ENCODE data around the gene COPS4.
"Not testable (repeated sequence)": the region's sequence is repeated elsewhere in the genome, so short reads cannot be mapped to it uniquely, and the experiment has no call there.

DNA sequence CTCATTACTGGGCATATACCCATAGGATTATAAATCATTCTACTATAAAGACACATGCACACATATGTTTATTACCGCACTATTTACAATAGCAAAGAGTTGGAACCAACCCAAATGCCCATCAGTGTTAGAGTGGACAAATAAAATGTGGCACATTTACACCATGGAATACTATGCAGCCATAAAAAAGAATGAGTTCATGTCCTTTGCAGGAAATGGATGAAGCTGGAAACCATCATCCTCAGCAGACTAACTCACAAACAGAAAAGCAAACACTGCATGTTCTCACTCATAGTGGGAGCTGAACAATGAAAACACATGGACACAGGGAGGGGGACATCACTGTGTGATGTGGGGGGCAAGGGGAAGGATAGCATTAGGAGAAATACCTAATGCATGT lies 11.4 kb upstream of the COPS4 start:
- TF ChIP-seq, protein P1, sequence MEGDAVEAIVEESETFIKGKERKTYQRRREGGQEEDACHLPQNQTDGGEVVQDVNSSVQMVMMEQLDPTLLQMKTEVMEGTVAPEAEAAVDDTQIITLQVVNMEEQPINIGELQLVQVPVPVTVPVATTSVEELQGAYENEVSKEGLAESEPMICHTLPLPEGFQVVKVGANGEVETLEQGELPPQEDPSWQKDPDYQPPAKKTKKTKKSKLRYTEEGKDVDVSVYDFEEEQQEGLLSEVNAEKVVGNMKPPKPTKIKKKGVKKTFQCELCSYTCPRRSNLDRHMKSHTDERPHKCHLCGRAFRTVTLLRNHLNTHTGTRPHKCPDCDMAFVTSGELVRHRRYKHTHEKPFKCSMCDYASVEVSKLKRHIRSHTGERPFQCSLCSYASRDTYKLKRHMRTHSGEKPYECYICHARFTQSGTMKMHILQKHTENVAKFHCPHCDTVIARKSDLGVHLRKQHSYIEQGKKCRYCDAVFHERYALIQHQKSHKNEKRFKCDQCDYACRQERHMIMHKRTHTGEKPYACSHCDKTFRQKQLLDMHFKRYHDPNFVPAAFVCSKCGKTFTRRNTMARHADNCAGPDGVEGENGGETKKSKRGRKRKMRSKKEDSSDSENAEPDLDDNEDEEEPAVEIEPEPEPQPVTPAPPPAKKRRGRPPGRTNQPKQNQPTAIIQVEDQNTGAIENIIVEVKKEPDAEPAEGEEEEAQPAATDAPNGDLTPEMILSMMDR (conservative IDR thresholded peaks at IDR 0.05; ENCODE audit: low read length) = not testable (repeated sequence)
- not testable (repeated sequence) for TF ChIP-seq EZH2phosphoT487 (IDR thresholded peaks at IDR 0.05; ENCODE audit: borderline replicate concordance)

Measured in Loucy (cell line).